HCT116 (cell line): Measurements from ENCODE around the gene LAMB4. TPM values are rescaled to one million over a fixed set of nuclear protein-coding genes. Genes with fewer than 3 reads are reported as not detected.

Experiments used
- ATAC-seq: fragments of 200-7000 bp; cut with Tn5 transposase; 2 replicates; pipeline ENCODE4 v1.9.1; 2020; ENCODE audit warnings: mild to moderate bottlenecking, moderate library complexity
- BruUV-seq: library from RNA; stranded (reverse); fragments of 400-500 nt; replicated peaks from 2 replicates; lab custom pipeline; 2021; lab: Mats Ljungman, UMichigan
- CTCF ChIA-PET: fragments of 300-600 bp; sonication (Branson Sonifier 250); formaldehyde crosslinking; loops from one replicate; lab custom pipeline; 2021; ENCODE audit warnings: antibody characterized with exemption; lab: Charles Lee
- POLR2A ChIA-PET: fragments of 300-600, 350-600 bp; sonication (Branson Sonifier 250); formaldehyde crosslinking; loops from one replicate; lab custom pipeline; 2021; ENCODE audit warnings: antibody characterized with exemption; lab: Charles Lee
- RAD21 ChIA-PET, 2 experiments: fragments of 300-600 bp; sonication (Branson Sonifier 250); formaldehyde crosslinking; loops; one replicate each; lab custom pipeline; 2023; ENCODE audit warnings: low total read pairs in 2 of 2; ENCODE audit not compliant: uncharacterized antibody in 2 of 2, unreplicated experiment in 2 of 2, low non-redundant PET in 1 of 2; lab: Charles Lee
- DNase-seq: peaks from one replicate; pipeline ENCODE4 v3.0.0-alpha.2; 2010; ENCODE audit warnings: low read depth, low spot score
- H2AFZ ChIP-seq: fragments of 200-600 bp; shearing (Covaris generic), sonication (generic); 2 replicates; pipeline ENCODE4 v1.6.1; 2017; ENCODE audit warnings: low read depth, mixed run types, mixed read lengths, antibody characterized with exemption, low read length; ENCODE audit not compliant: poor library complexity, severe bottlenecking
- H3K27ac ChIP-seq: 2 replicates; pipeline ENCODE4 v1.5.1; 2012; ENCODE audit warnings: low read depth, low read length
- H3K27me3 ChIP-seq: fragments of 200-600 bp; sonication (generic); 2 replicates; pipeline ENCODE4 v1.6.1; 2016; ENCODE audit warnings: mixed run types, low read length, mixed read lengths; ENCODE audit not compliant: insufficient read depth
- H3K36me3 ChIP-seq, 2 experiments: fragments of 200-500 bp in 1 of 2; fragments of 200-600 bp in 1 of 2; sonication (Bioruptor generic) in 1 of 2; sonication (generic) in 1 of 2; 2 replicates each; pipeline versions ENCODE4 v1.5.1 to v1.6.1; 2014 to 2016; ENCODE audit warnings: low read length in 2 of 2, inconsistent platforms in 1 of 2, mixed read lengths in 1 of 2, mixed run types in 1 of 2; ENCODE audit not compliant: insufficient read depth in 2 of 2, control insufficient read depth in 1 of 2
- H3K4me1 ChIP-seq, 2 experiments: fragments of 200-600 bp in 1 of 2; sonication (generic) in 1 of 2; 2 replicates each; pipeline versions ENCODE4 v1.5.1 to v1.6.1; 2012 to 2017; ENCODE audit warnings: low read length in 2 of 2, inconsistent platforms in 1 of 2, mild to moderate bottlenecking in 1 of 2, mixed read lengths in 1 of 2, mixed run types in 1 of 2, moderate library complexity in 1 of 2; ENCODE audit not compliant: insufficient read depth in 2 of 2, control insufficient read depth in 1 of 2
- H3K4me2 ChIP-seq: fragments of 200-600 bp; sonication (generic); 2 replicates; pipeline ENCODE4 v1.6.1; 2017; ENCODE audit warnings: mixed run types, low read length, mixed read lengths
- H3K4me3 ChIP-seq, 2 experiments: fragments of 200-600 bp in 1 of 2; sonication (generic) in 1 of 2; replicated peaks in 1 of 2; 2 replicates each; pipeline ENCODE4 v1.5.1; 2011 to 2016; ENCODE audit warnings: low read length in 2 of 2, control low read depth in 1 of 2, low read depth in 1 of 2, mild to moderate bottlenecking in 1 of 2, mixed read lengths in 1 of 2, mixed run types in 1 of 2
- H3K79me2 ChIP-seq: fragments of 200-600 bp; sonication (generic); 2 replicates; pipeline ENCODE4 v1.6.1; 2017; ENCODE audit warnings: mild to moderate bottlenecking, mixed run types, low read length, moderate library complexity, mixed read lengths; ENCODE audit not compliant: insufficient read depth
- H3K9ac ChIP-seq: fragments of 200-600 bp; sonication (generic); 2 replicates; pipeline ENCODE4 v1.6.1; 2016; ENCODE audit warnings: low read length, mixed read lengths
- H3K9me2 ChIP-seq: fragments of 200-600 bp; sonication (generic), shearing (Covaris generic); 2 replicates; pipeline ENCODE4 v1.6.1; 2017; ENCODE audit warnings: mixed run types, mild to moderate bottlenecking, moderate library complexity; ENCODE audit not compliant: insufficient read depth
- H3K9me3 ChIP-seq, 2 experiments: fragments of 200-500 bp in 1 of 2; fragments of 200-600 bp in 1 of 2; sonication (Bioruptor generic) in 1 of 2; sonication (generic) in 1 of 2; 2 replicates each; pipeline ENCODE4 v1.6.1; 2014 to 2017; ENCODE audit warnings: low read length in 2 of 2, mixed read lengths in 2 of 2, inconsistent platforms in 1 of 2, low read depth in 1 of 2, mild to moderate bottlenecking in 1 of 2, mixed run types in 1 of 2, moderate library complexity in 1 of 2; ENCODE audit not compliant: control insufficient read depth in 1 of 2, insufficient read depth in 1 of 2
- H4K20me1 ChIP-seq: fragments of 200-600 bp; sonication (generic), shearing (Covaris generic); 2 replicates; pipeline ENCODE4 v1.6.1; 2017; ENCODE audit warnings: mixed run types, mild to moderate bottlenecking, moderate library complexity; ENCODE audit not compliant: insufficient read depth
- ATF3 ChIP-seq: IDR thresholded peaks from 2 replicates; pipeline ENCODE4 v1.6.1; 2012
- CBX3 ChIP-seq: IDR thresholded peaks from 2 replicates; pipeline ENCODE4 v1.6.1; 2012; ENCODE audit warnings: low read depth
- CEBPB ChIP-seq: IDR thresholded peaks from 2 replicates; pipeline ENCODE4 v1.6.1; 2012; ENCODE audit warnings: low read depth
- EGR1 ChIP-seq: IDR thresholded peaks from 2 replicates; pipeline ENCODE4 v1.6.1; 2012; ENCODE audit warnings: low read depth
- ELF1 ChIP-seq: IDR thresholded peaks from 2 replicates; pipeline ENCODE4 v1.6.1; 2012; ENCODE audit warnings: low read depth, borderline replicate concordance
- EZH2 ChIP-seq: fragments of 200-600 bp; sonication (generic); IDR thresholded peaks from 2 replicates; pipeline ENCODE4 v1.6.1; 2017; ENCODE audit warnings: antibody characterized with exemption, mixed run types
- EZH2phosphoT487 ChIP-seq: fragments of 200-600 bp; IDR thresholded peaks from 2 replicates; pipeline ENCODE4 v1.6.1; 2018; ENCODE audit warnings: antibody characterized with exemption, borderline replicate concordance
- JUND ChIP-seq: IDR thresholded peaks from 2 replicates; pipeline ENCODE4 v1.6.1; 2012
- POLR2A ChIP-seq: IDR thresholded peaks from 2 replicates; pipeline ENCODE4 v1.7.0; 2011; ENCODE audit warnings: borderline replicate concordance; ENCODE audit not compliant: insufficient read depth, insufficient read length; ENCODE audit errors: extremely low read depth
- POLR2AphosphoS5 ChIP-seq: IDR thresholded peaks from 2 replicates; pipeline ENCODE4 v1.6.1; 2011; ENCODE audit warnings: mild to moderate bottlenecking, low read depth, low read length, moderate library complexity
- RAD21 ChIP-seq: IDR thresholded peaks from 2 replicates; pipeline ENCODE4 v1.6.1; 2012; ENCODE audit warnings: low read depth, mild to moderate bottlenecking
- REST ChIP-seq: IDR thresholded peaks from 2 replicates; pipeline ENCODE4 v1.6.1; 2012; ENCODE audit warnings: low read depth
- SIN3A ChIP-seq: IDR thresholded peaks from 2 replicates; pipeline ENCODE4 v1.6.1; 2012; ENCODE audit warnings: low read depth
- SP1 ChIP-seq: IDR thresholded peaks from 2 replicates; pipeline ENCODE4 v1.6.1; 2012; ENCODE audit warnings: low read depth
- SRF ChIP-seq: IDR thresholded peaks from 2 replicates; pipeline ENCODE4 v1.6.1; 2012; ENCODE audit warnings: low read depth
- TCF7L2 ChIP-seq: IDR thresholded peaks from 2 replicates; pipeline ENCODE4 v1.7.0; 2011; ENCODE audit warnings: borderline replicate concordance, inconsistent platforms; ENCODE audit not compliant: insufficient read depth, insufficient read length; ENCODE audit errors: extremely low read depth
- YY1 ChIP-seq: IDR thresholded peaks from 2 replicates; pipeline ENCODE4 v1.6.1; 2011; ENCODE audit warnings: low read length, low read depth, moderate library complexity, mild to moderate bottlenecking; ENCODE audit not compliant: insufficient replicate concordance; ENCODE audit errors: extremely low read depth
- intact Hi-C: fragments of 100-400 bp; cut with micrococcal nuclease; formaldehyde crosslinking; loops from 2 replicates; pipeline ENCODE4 v1.10.0; 2022
- total RNA-seq: library from RNA; stranded (reverse); gene quantifications from one replicate; pipeline ENCODE4 v1.2.1, GENCODE V29; 2021; ENCODE audit not compliant: unreplicated experiment

Gene LAMB4
- total RNA-seq, 1 experiment from 2014 or later, result not detected

- POLR2A ChIA-PET, result no interaction called here
- intact Hi-C loops, result loop anchor here (2.0 to 5.0 kb wide), 2 partner anchors 270 to 1354 kb away; no protein-coding TSS in a partner anchor
- no peak overlapping the region for H3K4me2 ChIP-seq
Measured at GRCh38 chr7:108147031-108147563, 16.9 kb upstream of the LAMB4 start.

More at GRCh38 chr7:108147031-108147563, 16.9 kb upstream of the LAMB4 start:
- H3K4me3 ChIP-seq, result no peak overlapping the region
- CTCF ChIA-PET, result interaction anchor here (2.0 kb wide), 1 partner anchor 33 kb away, joined by 17 read pairs; no protein-coding TSS in a partner anchor
- no peaks in the 10 kb centered on the region for H3K27me3 ChIP-seq
- DNase-seq (no peak), ATAC-seq (no peak)
- BruUV-seq, result no TSS peak
- RAD21 ChIA-PET, result no interaction called here
- TF ChIP-seq JUND (no peak), CBX3 (no peak), CEBPB (no peak), SRF (no peak), ELF1 (no peak), SIN3A (no peak), ATF3 (no peak), REST (no peak), EZH2 (no peak), EZH2phosphoT487 (no peak), EGR1 (no peak), SP1 (no peak), POLR2AphosphoS5 (no peak), RAD21 (no peak), POLR2A (no peak), YY1 (no peak), TCF7L2 (no peak)
- H3K79me2 ChIP-seq, result no peaks in the 10 kb centered on the region
- H2AFZ ChIP-seq, result no peak overlapping the region
- H3K4me1 ChIP-seq, result peaks cover 0 to 3% of the 10 kb centered on the region in 2 experiments; a peak in 1 of 4 replicates
- H3K27ac ChIP-seq, result no peak overlapping the region
- no peak overlapping the region for H3K9ac ChIP-seq
- no peaks in the 10 kb centered on the region for H3K36me3 ChIP-seq
- no peaks in the 10 kb centered on the region for H4K20me1 ChIP-seq
- no peaks in the 10 kb centered on the region for H3K9me3 ChIP-seq
- no peaks in the 10 kb centered on the region for H3K9me2 ChIP-seq
